ENCODE data around the gene RPGR.

The RPGR gene

GRCh38 chrX:38327007-38327774, at the start of gene RPGR:
Gene RPGR (minus strand): TSS chrX:38327509. CDS start chrX:38327367, 142 bp downstream.
- peak; percentile 88 for DNase-seq (ENCODE audit: low spot score)

- no peak for DNase-seq (ENCODE audit: low spot score)
Observed at GRCh38 chrX:38376747-38377146, 49.4 kb upstream of the RPGR start.

DNA sequence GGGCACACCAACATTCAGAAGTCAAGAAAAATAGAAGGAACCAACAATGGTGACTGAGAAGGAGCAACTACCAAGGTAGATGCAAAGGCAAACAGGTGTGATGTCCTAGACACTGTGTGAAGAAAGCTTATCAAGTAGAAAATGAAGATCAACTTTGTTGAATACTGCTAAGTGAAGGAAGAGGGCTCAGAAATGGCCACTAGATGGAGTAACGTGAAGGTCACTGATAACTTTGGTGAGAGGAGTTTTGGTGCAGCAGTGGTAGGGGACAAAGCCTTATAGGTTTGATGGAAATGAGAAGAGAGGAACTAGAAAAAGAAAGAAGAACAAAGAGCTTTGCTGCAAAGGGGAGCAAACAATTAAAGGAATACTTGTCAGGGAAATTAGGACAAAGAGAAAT, 48.6 kb upstream of the RPGR start:
- DNase-seq (ENCODE audit: low spot score), result no peak

- DNase-seq (ENCODE audit: low spot score), result no peak
Observed at GRCh38 chrX:38374431-38374830, 47.1 kb upstream of the RPGR start.

GRCh38 chrX:38371641-38372040, 44.3 kb upstream of the RPGR start:
- no peak for DNase-seq (ENCODE audit: low spot score)

DNA sequence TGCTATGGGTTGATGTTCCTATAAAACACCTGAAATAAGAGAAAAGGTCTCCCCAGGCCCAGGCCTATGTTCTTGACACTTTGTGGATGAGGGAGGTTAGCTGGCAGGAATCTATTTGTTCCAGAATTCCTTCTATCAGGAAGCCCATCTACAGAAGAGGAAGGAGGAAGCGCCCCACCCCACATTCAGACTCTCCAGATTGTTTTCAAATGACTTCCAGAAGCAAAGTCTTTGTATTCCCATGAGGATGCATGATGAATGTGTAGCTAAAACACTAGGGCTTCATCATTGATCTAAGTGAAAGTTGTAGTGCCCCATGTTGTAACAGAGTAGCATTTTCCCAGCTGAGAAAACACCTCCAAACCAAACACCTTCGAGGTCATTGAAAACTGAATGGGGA, 41.5 kb upstream of the RPGR start:
- no peak for DNase-seq (ENCODE audit: low spot score)

- DNase-seq (ENCODE audit: low spot score), result peak; percentile 1
Observed at GRCh38 chrX:38365954-38366353, 38.6 kb upstream of the RPGR start.

GRCh38 chrX:38363046-38363445, 35.7 kb upstream of the RPGR start:
- no peak for DNase-seq (ENCODE audit: low spot score)

DNA sequence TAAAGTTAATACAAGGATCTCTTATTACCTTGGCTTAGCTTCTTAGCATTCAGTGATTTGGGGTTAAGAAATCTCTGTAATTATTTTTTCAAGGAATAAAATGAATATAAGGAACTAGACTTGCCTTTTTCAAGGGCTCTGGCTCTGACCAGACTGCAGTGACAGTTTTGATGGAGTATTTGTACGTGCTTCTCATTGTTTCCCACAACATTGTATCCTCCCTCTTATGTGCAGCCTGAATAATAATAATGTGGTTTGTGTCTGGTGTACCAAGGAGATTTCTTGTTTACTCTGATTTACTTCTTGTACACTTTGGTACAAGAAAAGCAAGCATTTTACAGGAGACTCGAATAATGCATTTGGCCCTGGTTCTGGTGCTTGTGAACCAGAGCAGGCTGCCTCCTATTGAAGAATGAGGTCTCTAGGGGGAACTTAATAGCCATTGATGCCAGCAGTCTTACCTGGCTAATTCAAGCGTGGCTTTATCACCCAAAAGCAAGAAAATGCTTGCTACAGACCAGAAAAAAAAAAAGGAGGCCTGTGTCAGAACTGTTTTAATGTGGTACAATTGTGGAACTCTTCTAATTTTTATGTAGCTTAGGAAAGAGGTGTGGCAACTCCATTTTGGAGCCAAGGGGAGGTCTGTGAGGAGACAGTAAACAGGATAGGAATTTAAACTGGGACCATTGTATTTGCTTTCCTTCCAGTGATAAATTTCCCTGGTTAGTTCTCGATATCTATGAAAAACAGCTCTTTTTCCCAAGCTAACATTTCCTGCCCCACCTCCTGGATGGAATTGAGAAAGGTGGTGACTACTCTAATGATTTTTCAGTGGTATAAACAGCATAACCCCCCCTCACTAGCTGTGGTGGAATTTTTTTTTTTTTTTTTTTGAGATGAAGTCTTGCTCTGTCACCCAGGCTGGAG, 30.7 kb upstream of the RPGR start:
- no peak for DNase-seq (ENCODE audit: low spot score)

DNA sequence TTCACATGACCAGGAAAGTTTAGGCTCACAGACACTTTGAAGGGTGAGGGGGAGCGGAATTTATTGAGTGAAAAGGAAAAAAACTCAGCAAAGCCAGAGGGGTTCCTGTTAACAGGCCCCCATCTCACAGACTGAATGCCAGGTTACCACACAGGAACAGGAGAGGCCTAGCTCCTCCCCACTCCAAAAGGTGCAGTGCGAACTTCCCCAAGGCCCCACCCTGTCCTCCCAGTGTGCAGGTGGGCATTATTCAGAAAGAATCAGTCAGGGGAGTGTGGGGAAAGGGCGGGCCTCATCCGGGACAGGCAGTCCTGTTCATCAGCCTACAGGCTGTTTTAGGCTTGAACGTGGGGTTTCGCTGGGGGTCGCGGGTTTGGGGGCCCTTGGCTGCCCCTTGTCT, 29.1 kb upstream of the RPGR start:
- DNase-seq (ENCODE audit: low spot score), result no peak

DNA sequence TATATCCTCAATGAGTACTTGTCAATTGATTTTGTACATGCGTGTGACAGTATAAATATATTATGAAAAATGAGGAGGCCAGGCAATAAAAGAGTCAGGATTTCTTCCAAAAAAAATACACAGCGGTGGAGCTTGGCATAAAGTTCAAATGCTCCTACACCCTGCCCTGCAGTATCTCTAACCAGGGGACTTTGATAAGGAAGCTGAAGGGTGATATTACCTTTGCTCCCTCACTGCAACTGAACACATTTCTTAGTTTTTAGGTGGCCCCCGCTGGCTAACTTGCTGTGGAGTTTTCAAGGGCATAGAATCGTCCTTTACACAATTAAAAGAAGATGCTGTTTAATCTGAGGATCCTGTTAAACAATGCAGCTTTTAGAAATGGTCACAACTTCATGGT, 25.1 kb upstream of the RPGR start, which contains the start of gene OTC:
Gene OTC, plus strand, starts transcription at position 243 of the 400 bp plus-strand sequence. Its CDS starts 93 bp downstream, at position 336.
- no peak for DNase-seq (ENCODE audit: low spot score)

- no peak for DNase-seq (ENCODE audit: low spot score)
Observed at GRCh38 chrX:38351346-38351745, 24.0 kb upstream of the RPGR start.

- no peak for DNase-seq (ENCODE audit: low spot score)
Observed at GRCh38 chrX:38347136-38347535, 19.8 kb upstream of the RPGR start.

GRCh38 chrX:38346150-38346549, 18.8 kb upstream of the RPGR start:
- no peak for DNase-seq (ENCODE audit: low spot score)

DNA sequence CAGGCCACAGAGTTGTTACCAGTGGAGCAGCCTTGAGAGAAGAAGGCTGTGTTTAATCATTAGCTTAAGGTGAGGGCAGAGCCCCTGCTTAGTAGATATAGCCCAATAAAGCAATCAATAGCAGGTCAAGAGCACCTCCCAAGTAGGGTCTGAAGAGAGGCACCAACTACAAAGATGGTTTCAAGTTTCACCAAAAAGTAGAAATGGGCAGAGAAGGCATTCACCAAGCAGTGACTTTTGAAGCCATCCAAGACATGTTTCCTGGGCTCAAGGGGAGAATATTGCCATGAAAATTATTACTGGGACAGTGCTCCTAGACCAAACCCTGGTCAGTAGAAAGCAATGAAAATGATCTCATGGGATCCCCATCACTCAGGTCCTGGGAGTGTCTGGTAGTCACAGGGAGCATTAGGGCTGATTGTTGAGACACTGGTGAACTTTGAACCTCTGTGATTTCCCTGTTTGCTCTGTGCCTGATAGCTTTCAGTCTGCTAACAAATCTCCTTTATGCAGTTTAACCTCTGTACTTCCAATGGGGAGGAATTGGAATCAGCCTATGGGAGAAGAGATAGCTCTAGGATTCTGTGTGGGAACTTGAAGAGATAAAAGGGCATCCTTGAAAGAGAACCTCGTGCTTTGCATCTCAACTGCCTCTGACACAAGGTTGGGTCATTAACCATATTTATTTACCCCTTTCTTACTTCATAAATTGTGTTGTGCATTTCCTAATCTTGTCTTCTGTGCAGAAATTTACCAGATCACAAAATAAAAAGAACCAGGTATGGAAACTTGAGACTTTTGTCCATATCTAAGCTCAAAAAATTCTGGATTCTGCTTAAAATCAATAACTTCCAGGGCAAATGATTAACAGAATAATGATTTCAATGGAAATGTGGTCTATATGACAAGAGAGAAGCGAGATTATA, 15.8 kb upstream of the RPGR start:
- DNase-seq (ENCODE audit: low spot score), result no peak

DNA sequence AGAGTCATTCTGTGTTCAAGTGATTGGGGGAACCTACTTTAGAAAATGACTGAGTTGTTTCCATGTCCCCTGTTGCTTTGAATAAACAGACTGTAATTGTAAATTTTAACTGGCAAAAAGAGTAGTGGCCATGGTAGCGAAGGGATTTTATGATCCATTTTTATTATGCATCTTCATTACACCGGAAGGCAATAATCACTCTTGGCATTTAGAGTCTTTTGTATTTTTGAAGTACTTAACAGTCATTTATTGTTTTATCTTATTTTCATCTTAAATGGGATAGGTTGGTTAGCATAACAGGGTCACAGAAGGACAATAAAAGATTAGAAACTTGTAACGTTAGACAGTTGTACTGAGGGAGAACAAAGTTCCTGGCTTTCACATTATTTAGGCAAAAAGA, 14.1 kb upstream of the RPGR start:
- DNase-seq (ENCODE audit: low spot score), result no peak

DNA sequence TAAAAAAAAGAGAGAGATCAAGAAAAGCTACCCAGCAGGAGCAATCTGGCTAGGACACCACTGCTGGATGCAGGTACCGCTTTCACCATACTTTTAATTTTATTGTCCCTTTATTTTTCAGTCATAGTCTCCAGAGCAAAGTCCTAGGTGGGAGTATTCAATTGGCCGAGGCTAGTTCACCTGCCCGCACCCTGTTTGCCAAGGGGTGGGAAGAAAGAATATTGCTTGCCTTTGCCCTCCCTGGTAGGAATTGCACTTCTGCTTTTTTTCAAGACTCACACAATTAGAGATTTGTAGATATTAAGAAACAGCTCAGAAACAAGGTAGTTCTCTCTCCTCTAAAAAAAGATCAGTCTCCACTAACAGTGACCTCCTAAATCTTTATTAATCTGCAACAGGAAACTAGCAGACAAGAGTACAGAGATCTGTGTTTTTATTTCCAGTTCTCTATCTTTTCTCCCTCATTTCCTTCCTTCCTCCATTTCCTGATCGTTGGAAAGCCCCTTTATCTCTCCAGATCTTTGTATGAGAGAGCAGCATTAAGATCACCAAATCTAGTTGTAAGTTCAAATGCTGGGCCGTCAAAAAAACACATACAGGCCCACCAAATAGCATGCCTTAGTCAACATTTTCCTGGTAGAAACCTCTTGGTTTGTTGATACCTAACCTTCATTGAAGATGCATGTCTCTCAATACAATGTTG, 9.4 kb upstream of the RPGR start:
- no peak for DNase-seq (ENCODE audit: low spot score)

DNA sequence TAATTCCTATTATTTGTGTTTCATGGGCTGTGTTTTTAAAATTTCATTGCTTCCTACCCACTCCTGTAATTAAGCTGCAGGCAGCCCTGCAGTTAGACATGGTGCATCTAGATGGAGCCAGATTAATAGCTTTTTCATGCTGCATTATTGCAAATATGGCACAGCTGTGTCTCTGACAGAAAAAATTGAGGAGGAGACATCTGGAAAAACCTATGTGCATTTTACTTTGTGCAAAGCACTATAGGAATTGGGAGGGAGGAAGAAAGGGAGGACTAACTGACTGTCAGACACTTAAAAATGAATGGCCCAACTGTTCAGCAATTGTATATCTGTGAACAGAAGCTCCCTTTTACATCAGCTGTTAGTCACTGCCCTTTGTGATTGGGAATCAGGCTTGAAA, 8.1 kb upstream of the RPGR start:
- no peak for DNase-seq (ENCODE audit: low spot score)

DNA sequence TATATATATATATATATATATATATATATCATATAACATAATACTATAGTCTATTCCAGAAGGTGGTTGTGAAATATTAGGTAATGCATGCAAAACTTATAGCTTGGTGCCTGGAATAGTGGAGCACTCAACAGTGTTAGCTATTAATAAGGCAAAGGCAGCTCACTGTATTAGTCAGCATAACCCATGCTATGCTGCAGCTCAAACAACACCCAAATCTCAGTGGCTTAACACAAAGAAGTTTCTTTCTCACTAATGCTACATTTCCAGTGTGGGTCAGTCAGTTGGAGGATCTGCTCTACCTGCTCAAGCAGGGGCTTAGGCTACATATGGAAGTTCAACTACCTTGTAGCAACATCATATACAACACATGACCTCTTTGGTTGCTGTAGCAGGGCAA, 5.2 kb upstream of the RPGR start:
- DNase-seq (ENCODE audit: low spot score), result no peak

- no peak for DNase-seq (ENCODE audit: low spot score)
Observed at GRCh38 chrX:38327775-38328081, 419 bp upstream of the RPGR start.

DNA sequence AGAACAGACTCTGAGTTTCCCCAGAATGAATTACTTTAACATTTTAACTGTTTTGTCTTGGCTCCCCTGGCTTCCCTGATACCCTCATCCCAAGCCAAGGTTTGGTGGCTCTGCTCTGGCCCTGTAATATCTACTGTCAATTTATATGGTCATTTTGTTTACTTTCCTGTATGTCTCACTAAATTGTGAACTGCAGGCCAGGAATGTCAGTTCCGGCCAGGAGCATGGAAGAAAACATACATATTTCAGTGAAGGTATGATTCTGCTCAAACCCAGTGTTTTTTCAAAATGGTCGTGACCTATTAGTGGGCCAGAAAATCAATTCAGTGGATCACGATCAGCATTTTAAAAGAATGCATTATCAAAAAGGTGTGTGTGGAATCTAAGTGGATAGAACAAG, 1.2 kb downstream of the RPGR start:
- DNase-seq (ENCODE audit: low spot score), result no peak

GRCh38 chrX:38320819-38321218, 6.5 kb downstream of the RPGR start:
- no peak for DNase-seq (ENCODE audit: low spot score)

Measured in germinal center (tissue), 1 donor.